ENCODE results near the gene AHCY.

DNA sequence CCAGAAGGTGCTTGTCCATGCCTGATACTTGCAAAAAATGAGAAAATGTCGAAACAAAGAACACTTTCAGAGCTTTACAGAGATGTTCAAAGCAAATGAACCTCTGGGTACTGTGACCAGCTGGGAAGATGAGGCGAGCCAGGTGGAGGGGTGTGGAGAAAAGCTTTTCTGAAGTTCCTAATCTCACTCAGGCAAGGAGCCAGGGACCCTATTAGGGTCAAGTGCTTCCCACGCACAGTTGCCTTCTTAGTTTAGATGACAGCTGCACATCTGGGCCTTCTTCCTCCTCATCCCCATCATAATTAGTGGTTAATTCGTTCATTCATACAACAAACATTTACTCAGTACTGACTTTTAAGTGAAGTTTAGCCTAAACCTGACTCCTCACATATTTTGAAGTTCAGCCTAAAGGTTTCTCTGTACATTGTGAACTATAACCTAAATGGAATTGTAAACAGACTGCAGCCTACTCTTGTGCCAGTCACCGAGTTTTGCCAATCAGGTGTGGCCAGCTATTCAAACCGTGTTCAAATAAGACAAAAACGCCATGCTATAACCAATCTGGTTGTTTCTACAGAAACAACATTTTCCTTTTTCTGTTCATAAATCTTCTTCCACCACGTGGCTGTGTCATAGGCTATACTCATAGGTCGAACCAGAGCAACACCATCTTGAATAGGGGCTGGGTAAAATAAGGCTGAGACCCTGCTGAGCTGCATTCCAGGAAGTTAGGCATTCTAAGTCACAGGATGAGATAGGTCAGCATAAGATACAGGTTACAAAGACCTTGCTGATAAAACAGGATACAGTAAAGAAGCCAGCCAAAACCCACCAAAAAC lies 19.3 kb upstream of the AHCY start:
- TF ChIP-seq, protein P1, sequence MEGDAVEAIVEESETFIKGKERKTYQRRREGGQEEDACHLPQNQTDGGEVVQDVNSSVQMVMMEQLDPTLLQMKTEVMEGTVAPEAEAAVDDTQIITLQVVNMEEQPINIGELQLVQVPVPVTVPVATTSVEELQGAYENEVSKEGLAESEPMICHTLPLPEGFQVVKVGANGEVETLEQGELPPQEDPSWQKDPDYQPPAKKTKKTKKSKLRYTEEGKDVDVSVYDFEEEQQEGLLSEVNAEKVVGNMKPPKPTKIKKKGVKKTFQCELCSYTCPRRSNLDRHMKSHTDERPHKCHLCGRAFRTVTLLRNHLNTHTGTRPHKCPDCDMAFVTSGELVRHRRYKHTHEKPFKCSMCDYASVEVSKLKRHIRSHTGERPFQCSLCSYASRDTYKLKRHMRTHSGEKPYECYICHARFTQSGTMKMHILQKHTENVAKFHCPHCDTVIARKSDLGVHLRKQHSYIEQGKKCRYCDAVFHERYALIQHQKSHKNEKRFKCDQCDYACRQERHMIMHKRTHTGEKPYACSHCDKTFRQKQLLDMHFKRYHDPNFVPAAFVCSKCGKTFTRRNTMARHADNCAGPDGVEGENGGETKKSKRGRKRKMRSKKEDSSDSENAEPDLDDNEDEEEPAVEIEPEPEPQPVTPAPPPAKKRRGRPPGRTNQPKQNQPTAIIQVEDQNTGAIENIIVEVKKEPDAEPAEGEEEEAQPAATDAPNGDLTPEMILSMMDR (IDR thresholded peaks at IDR 0.05): no peak
- no peak for TF ChIP-seq POLR2A (IDR thresholded peaks at IDR 0.05)

Measured in thyroid gland (tissue), 4 donors.